ENCODE data around the gene MYH11.

Gene MYH11

DNA sequence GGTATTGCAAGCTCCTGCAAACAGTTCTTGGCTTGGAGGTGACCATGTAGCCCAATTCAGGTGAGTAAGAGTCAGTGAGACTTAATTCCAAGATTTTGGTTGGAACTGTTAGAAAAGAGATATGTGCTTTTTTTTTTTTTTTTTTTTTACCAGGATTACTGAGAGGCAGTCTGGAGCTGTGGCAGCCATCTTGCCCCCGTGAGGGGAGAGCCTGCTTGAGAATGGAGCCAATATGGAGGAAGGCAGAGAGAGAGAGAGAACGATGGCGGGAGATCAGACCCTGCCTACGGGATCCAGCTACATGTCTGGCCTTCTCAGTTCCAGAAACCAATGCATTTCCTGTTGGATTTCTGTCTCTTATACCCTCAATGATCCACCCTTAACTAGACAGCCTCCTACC, 97.8 kb downstream of the MYH11 start:
- intact Hi-C loops (cut with DNase I): no loop called here
- no peak for DNase-seq

DNA sequence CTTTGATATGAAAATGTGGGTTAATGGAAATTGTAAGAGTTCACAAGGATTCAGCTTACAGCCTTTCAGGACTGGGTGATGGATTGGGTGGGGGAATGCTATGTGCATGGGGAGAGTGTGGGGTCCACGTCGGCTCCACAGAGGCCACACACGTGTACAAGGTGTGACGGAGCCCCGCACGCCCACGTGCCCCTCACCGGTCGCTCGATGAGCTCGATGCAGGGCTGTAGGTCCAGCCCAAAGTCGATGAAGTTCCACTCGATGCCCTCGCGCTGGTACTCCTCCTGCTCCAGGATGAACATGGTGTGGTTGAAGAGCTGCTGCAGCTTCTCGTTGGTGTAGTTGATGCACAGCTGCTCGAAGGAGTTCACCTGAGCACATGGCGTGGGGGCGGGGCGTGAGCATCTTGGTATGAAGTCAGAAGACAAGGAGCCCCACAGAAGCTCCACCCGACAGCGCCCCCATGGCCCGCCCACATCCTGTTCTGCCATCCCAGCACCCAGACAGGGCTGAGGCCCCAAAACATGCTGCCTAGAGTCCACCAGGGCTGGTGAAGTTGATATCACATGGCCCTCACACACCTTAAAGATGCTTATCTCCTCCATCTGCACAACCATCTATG, 99.1 kb downstream of the MYH11 start:
- peak in 1 of 10 donors; percentile 78 for DNase-seq
- intact Hi-C loops (cut with DNase I): no loop called here

DNA sequence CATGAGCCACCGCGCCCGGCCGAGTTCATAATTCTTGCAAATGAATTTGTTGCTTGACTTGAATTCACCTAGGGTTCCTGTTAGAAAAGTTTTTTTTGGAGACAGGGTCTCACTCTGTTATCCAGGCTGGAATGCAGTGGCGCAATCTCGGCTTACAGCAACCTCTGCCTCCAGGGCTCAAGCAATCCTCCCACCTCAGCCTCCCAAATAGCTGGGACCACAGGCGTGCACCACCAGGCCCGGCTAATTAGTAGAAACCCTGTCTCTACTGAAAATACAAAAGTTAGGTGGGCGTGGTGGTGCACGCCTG, 99.8 kb downstream of the MYH11 start:
- intact Hi-C loops (cut with DNase I): no loop called here
- peak in 1 of 10 donors; percentile 46 for DNase-seq

- DNase-seq: peak in 2 of 10 donors; percentile 11 to 20
- intact Hi-C loops (cut with DNase I): no loop called here
Measured at GRCh38 chr16:15754821-15755534, 101.8 kb downstream of the MYH11 start.

GRCh38 chr16:15752717-15753488, 103.9 kb downstream of the MYH11 start:
- peak in 1 of 10 donors; percentile 48 for DNase-seq
- intact Hi-C loops (cut with DNase I): no loop called here

DNA sequence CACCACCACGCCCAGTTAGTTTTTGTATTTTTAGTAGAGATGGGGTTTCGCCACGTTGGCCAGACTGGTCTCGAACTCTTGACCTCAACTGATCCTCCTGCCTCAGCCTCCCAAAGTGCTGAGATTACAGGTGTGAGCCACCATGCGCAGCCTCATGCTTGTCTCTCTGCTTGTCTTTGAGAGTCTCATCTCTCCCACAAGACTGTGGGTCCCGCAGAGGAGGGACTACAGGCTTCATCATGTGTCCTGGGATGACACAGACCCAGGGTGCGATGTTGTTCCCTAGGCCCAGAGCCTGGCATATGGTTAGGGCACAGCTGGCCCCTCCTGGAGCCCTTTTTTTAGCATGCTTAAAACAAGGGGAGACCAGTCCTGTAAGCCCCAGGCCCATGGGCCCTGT, 104.9 kb downstream of the MYH11 start:
- intact Hi-C loops (cut with DNase I): no loop called here
- peak in 2 of 10 donors; percentile 12 to 72 for DNase-seq

- intact Hi-C loops (cut with DNase I): no loop called here
- DNase-seq: peak in 1 of 10 donors; percentile 44
Measured at GRCh38 chr16:15749985-15750384, 106.8 kb downstream of the MYH11 start.

- intact Hi-C loops (cut with DNase I): no loop called here
- DNase-seq: no peak
Measured at GRCh38 chr16:15749371-15749770, 107.5 kb downstream of the MYH11 start.

DNA sequence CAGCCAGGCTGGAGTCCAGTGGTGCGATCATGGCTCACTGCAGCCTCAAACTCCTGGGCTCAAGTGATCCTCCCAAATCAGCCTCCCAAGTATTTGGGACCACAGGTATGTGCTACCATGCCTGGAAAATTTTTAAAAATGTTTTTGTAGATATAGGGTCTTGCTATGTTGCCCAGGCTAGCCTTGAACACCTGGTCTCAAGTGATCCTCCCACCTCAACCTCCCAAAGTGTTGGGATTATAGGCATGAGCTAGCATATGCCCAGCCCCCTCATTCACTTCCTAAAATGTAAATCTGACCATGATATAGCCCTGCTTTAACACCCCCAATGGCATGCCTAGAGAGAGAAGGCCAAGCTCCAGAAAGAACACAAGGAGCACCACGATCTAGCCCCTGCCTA, 108.2 kb downstream of the MYH11 start:
- DNase-seq: no peak
- intact Hi-C loops (cut with DNase I): no loop called here

DNA sequence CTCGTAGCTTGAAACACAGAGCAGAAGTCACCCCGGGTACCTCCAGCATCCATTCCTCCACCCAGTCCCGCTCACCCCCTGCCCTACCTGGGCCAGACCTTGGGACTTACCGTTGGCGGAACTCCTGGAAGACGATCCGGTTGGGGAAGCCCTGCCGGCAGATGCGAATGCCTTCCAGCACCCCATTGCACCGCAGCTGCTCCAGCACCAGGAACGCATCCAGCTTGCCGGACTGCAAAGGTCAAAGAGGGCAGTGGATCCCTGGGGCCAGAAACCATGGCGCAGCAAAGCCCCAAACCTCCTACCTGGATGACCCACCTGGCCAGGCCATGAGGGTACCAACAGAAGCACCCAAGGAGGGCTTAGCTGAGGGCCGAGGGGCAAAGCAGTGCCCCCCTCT, 108.9 kb downstream of the MYH11 start:
- intact Hi-C loops (cut with DNase I): no loop called here

GRCh38 chr16:15746332-15746731, 110.5 kb downstream of the MYH11 start:
- no peak for DNase-seq

More for the DNA sequence above, 108.9 kb downstream of the MYH11 start:
- DNase-seq: no peak

DNA sequence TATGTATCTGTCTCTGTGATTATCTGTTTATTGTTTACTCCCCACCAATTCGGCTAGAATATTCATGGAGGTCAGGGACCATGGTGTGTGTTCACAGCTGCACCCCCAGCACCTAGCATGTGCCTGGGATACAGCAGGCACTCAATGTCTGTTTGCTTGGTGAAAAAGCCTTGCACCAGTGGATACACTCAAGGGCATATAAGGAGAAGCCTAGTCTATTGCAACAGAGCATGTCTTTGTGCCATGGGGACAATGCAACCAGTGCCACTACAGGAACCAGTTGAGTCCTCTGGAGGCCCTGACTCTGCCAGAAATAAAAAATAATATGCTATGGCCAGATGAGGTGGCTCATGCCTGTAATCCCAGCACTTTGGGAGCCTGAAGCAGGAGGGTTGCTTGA, 113.2 kb downstream of the MYH11 start:
- intact Hi-C loops (cut with DNase I): no loop called here
- no peak for DNase-seq

More at GRCh38 chr16:15746332-15746731, 110.5 kb downstream of the MYH11 start:
- intact Hi-C loops (cut with DNase I): no loop called here

- DNase-seq: no peak
- intact Hi-C loops (cut with DNase I): no loop called here
Measured at GRCh38 chr16:15742716-15743115, 114.1 kb downstream of the MYH11 start.

DNA sequence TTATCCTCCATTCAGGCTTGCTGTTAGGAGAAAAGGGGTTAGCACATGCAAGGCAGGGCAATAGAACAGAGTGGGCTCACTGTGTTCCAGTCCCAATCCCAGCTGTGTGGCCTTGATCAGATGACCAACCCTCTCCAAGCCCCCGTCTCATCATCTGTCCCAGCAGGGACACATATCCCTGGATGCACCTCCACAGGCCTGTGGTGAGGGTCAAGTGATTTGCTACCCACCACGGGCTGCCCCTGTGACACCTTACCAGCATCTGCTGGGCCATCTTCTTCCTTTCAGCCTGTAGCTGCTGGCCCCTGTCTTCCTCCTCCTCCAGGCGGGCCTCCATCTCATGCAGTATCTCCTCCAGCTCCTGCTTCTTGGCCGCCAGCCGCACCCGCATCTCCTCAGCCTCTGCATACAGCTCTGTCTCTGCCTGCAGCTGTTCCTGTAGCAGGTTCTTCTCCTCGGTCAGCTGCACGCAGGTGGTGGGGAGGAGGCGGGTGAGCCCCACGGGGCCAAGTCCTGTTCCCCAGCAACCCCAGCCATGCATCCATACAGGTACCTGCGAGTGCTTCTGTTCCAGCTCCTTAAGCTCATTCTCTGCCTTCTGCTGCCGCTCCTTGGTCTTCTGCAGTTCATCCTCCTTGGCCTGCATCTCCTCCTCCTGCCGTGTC, 115.5 kb downstream of the MYH11 start:
- no peak for DNase-seq
- intact Hi-C loops (cut with DNase I): no loop called here

- intact Hi-C loops (cut with DNase I): no loop called here
- no peak for DNase-seq
Measured at GRCh38 chr16:15739950-15740349, 116.9 kb downstream of the MYH11 start.

DNA sequence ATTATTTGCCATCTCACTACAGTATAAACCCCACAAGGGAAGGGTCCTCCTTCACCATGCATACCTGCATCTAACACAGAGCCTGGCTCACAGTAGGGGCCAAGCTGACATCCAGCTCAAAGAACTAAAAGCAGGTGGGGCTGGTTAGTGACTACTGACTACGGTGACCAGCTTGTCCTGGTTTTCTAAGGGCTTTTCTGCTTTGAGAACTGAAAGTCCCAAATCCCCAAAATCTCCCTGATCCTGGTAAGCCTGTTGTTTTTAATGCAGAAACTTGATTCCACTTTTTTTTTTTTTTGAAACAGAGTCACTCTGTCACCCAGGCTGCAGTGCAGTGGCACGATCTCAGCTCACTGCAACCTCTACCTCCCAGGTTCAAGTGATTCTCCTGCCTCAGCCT, 117.4 kb downstream of the MYH11 start:
- intact Hi-C loops (cut with DNase I): no loop called here
- no peak for DNase-seq

DNA sequence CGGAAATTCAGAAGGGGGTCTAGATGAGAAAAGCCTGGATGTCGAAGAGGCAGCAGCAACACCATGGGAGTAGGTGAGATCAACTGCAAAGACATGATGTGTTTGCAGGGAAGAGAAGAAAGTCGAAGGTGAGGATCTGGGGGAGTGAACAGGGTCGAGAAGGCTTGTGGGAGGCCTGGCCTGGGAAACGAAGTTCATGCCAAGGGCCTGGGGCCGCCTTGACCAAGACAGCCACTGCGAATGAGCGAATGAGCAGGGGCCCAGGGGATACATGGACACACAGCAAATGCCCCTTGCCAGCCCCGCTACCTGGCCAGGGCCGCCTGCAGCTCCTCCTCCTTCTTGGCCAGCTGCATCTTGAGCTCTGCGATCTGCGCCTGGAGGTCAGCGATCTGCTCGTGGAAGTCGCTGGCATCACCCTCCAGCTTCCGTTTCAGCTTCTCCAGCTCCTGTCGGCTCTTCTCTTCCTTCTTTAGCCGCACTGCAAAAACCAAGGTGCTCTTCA, 119.6 kb downstream of the MYH11 start:
- intact Hi-C loops (cut with DNase I): no loop called here
- no peak for DNase-seq

GRCh38 chr16:15736529-15736928, 120.3 kb downstream of the MYH11 start:
- DNase-seq: no peak
- intact Hi-C loops (cut with DNase I): no loop called here

- intact Hi-C loops (cut with DNase I): no loop called here
- no peak for DNase-seq
Measured at GRCh38 chr16:15735610-15736009, 121.2 kb downstream of the MYH11 start.

GRCh38 chr16:15732416-15732815, 124.4 kb downstream of the MYH11 start:
- DNase-seq: no peak
- intact Hi-C loops (cut with DNase I): no loop called here

DNA sequence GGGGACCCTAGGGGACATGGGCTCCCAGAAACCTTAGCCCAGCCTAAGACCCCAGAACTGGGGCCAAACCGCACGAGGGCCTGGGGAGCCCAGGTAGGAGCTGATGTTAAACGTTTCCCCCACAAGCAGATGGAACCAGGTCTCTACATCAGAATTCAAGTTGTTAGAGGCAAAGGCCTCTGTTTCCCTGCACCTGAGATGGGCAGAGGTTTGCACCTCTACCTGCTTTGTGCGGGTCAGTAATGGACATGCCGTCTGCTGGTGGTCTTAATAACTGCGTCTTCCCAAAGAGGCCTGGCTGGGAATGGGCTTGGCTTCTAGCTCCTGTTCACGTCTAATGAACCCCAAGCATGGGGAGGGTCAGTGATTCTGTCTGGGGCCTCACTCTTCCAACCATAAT, 127.7 kb downstream of the MYH11 start:
- DNase-seq: no peak
- intact Hi-C loops (cut with DNase I): no loop called here

Data from posterior cingulate gyrus (tissue), 11 donors.